Measurements from ENCODE around the gene IQCF6.
"Not testable (repeated sequence)": the region's sequence is repeated elsewhere in the genome, so short reads cannot be mapped to it uniquely, and the experiment has no call there.

IQCF6 gene

DNA sequence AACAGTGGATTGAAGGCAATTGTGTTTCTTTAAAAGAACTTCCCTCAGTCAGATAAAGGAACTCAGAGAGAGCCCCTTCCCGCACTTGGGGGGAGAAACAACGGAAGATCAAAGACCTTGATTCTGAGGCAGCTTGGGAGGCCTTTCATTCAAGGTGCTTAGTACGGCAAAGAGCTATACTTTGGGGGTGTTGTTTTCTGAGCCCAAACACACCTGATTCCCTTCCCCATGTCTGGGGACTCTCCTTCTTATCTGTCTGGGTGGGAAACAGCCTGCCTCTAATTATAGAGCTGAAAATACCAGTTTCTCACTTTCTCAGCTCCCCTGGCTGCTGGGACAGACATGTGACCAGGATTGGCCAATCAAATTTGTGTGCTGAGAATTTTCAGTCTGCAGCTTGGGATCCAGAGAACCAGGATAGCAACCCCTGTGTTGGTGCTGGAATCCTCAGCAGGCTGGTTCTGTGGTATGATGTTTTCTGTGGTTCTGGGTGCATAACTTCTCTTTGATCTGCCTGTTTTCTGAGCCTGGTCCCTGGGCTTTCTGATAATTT lies 19.4 kb upstream of the IQCF6 start:
- no peak overlapping the region for H3K4me3 ChIP-seq (ENCODE audit: low read depth, low read length)
- TF ChIP-seq, protein P1, sequence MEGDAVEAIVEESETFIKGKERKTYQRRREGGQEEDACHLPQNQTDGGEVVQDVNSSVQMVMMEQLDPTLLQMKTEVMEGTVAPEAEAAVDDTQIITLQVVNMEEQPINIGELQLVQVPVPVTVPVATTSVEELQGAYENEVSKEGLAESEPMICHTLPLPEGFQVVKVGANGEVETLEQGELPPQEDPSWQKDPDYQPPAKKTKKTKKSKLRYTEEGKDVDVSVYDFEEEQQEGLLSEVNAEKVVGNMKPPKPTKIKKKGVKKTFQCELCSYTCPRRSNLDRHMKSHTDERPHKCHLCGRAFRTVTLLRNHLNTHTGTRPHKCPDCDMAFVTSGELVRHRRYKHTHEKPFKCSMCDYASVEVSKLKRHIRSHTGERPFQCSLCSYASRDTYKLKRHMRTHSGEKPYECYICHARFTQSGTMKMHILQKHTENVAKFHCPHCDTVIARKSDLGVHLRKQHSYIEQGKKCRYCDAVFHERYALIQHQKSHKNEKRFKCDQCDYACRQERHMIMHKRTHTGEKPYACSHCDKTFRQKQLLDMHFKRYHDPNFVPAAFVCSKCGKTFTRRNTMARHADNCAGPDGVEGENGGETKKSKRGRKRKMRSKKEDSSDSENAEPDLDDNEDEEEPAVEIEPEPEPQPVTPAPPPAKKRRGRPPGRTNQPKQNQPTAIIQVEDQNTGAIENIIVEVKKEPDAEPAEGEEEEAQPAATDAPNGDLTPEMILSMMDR (IDR thresholded peaks at IDR 0.05; ENCODE audit: control insufficient read depth, extremely low read depth, insufficient read depth) = no peak
- DNase-seq (ENCODE audit: low read depth) = no peak

DNA sequence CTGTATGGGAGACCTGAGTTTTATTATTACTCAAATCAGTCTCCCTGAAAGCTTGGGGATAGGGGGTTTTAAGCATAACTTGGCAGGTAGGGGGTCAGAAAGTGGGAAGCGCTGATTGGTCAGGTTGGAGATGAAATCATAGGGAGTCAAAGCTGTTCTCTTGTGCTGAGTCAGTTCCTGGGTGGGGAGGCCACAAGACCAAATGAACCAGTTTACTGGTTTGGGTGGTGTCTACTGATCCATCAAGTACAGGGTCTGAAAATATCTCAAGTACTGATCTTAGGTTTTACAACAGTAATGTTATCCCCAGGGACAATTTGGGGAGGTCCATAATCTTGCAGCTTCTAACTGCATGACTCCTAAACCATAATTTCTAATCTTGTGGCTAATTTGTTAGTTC lies 17.8 kb upstream of the IQCF6 start:
- no peak overlapping the region for H3K4me3 ChIP-seq (ENCODE audit: low read depth, low read length)
- no peak for DNase-seq (ENCODE audit: low read depth)
- TF ChIP-seq, protein P1 (IDR thresholded peaks at IDR 0.05; ENCODE audit: control insufficient read depth, extremely low read depth, insufficient read depth) = no peak

DNA sequence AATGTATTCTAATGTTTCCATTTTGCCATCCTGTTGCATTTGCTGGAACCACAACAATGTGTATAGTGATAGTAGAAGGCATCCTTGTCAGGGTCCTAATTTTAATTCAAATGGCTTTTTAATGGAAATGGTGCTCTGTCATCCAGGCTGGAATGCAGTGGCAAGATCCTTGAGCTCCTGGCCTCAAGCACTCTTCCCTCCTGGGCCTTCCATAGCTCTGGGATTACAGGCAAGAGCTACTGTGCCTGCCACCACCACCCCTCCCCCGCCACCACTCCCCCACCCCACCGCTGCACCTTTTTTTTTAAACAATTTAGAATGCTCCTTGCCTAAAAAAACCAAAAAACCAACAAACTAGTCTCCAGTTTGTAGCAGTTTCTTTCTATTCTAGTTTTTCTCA lies 15.2 kb upstream of the IQCF6 start:
- TF ChIP-seq, protein P1 (IDR thresholded peaks at IDR 0.05; ENCODE audit: control insufficient read depth, extremely low read depth, insufficient read depth) = no peak
- DNase-seq (ENCODE audit: low read depth) = no peak
- no peak overlapping the region for H3K4me3 ChIP-seq (ENCODE audit: low read depth, low read length)

DNA sequence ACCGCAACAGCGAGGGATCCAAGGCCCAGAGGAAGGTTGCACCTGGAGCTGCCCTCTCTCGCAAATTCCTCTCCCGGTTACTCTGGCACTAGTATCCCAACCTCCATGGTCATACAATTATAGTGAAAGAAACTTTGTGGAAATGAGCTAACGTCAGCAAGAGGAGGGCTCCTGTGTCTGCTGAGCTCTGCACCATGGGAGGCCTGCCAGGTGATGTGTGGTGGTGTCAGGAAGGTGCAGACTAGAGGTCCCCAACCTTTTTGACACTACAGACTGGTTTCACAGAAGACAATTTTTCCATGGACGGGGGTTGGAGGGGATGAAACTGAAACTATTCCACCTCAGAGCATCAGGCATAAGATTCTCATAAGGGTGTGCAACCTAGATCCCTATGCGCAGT lies 13.2 kb upstream of the IQCF6 start:
- TF ChIP-seq, protein P1 (IDR thresholded peaks at IDR 0.05; ENCODE audit: control insufficient read depth, extremely low read depth, insufficient read depth) = no peak
- no peak for DNase-seq (ENCODE audit: low read depth)
- H3K4me3 ChIP-seq (ENCODE audit: low read depth, low read length) = no peak overlapping the region

DNA sequence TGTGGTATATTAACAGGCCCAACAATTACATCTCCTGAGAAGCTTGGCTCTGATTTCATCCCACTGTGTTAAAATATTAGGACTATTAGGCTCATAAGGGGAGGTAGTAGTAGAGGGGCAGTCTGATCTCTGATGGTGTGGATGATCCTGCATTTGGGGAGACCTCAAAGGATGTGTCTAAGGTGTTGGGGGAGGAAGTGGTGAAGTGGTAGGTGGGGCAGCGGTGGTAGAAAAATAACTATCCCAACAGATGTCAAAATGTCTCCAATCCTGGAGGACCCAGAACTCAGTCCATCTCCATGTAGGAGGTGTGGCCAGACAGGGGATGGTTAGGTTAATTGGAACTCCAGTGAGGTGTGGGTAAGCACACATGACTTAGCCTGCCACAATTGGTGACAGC lies 10.4 kb upstream of the IQCF6 start:
- TF ChIP-seq, protein P1 (IDR thresholded peaks at IDR 0.05; ENCODE audit: control insufficient read depth, extremely low read depth, insufficient read depth) = no peak
- no peak for DNase-seq (ENCODE audit: low read depth)
- H3K4me3 ChIP-seq (ENCODE audit: low read depth, low read length) = no peak overlapping the region

DNA sequence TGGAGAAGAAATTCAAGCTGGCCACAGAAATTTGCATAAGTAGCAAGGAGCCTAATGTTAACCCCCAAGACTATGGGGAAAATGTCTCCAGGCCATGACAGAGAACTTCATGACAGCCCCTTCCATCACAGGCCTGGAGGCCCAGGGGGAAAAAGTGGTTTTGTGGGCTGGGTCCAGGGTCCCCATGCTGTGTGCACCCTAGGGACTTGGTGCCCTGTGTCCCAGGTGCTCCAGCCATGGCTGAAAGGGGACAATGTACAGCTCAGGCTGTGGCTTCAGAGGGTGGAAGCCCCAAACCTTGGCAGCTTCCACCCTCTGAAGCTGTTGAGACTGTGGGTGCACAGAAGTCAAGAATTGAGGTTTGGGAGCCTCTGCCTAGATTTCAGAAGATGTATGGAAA lies 8.5 kb upstream of the IQCF6 start:
- not testable (repeated sequence) for DNase-seq (ENCODE audit: low read depth); H3K4me3 ChIP-seq (ENCODE audit: low read depth, low read length)

DNA sequence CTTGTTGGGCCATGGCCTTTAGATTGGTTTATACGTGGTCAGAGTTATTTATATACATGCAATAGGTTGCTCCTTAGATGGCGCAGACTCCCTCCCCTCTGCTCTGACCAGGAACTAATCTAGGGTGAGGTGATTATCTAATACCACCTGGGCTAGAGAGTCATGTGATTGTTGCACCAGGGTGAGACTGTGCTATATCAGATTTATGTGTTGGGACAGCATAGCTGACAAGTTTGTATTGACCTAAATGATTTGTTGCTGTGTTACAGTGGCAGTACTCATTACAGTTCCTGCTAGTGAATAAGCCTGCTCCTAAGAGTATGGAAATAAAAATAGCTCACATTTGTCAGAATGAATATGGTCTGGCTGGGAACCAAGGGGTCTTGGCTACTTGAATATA lies 7.2 kb upstream of the IQCF6 start:
- no peak overlapping the region for H3K4me3 ChIP-seq (ENCODE audit: low read depth, low read length)
- DNase-seq (ENCODE audit: low read depth) = no peak
- TF ChIP-seq, protein P1 (IDR thresholded peaks at IDR 0.05; ENCODE audit: control insufficient read depth, extremely low read depth, insufficient read depth) = no peak
